Right renal pelvis (tissue), 4 donors: ENCODE measurements around the gene LRRC17. TPM values are rescaled to one million over a fixed set of nuclear protein-coding genes. Genes with fewer than 3 reads are reported as not detected.
"Not testable (repeated sequence)": the region's sequence is repeated elsewhere in the genome, so short reads cannot be mapped to it uniquely, and the experiment has no call there.

Experiments
- DNase-seq, 4 donors: peaks; one replicate each; pipeline ENCODE4 v3.0.0-alpha.2; 2013; ENCODE audit warnings: low read depth in 4 of 4, low spot score in 3 of 4, missing footprints in 1 of 4
- polyA plus RNA-seq, 4 donors: library from polyadenylated mRNA; unstranded; fragments of 120-200 nt; gene quantifications; one replicate each; pipeline ENCODE4 v1.2.1, GENCODE V29; 2013; ENCODE audit not compliant: insufficient read length in 4 of 4

The LRRC17 gene
- polyA plus RNA-seq, 4 donors = 75.0 to 97.2 (median 87.6) TPM

DNA sequence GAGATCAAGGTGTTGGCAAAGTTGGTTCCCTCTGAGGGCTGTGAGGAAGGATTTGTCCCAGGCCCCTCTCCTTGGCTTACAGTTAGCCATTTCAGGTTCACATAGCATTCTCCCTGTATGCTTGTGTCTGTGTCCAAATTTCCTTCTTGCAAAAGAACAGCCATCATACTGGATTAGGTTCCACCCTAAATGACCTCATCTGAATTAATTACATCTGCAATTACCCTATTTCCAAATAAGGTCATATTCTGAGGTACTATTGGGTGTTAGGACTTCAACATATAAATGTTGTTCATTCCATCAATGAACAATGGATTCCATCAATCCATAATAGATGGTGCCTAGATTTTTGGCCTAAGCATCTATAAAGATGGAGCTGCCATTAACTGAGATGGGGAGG lies 16.2 kb upstream of the LRRC17 start:
- no peak for DNase-seq

- peak in 3 of 4 donors; percentile 50 to 69 (median 58) for DNase-seq
These were observed 15.6 kb upstream of the LRRC17 start for GRCh38 chr7:102897211-102897631.

GRCh38 chr7:102897856-102898531 lies 14.8 kb upstream of the LRRC17 start:
- no peak for DNase-seq

DNA sequence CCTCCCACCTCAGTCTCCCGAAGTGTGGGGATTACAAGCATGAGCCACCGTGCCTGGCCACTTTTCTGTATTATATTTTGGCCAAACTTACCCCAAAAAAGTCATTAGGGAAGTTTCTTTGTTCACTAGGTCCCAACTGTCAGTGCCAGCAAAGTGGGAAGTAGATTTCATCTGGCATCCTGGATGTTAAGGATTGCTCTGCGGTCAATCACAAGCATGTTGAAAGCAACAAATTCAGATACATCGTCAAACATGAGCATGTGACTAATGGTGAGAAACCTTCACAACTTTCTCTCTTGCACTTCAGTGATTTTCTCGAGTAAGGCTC lies 14.3 kb upstream of the LRRC17 start:
- DNase-seq = no peak

DNA sequence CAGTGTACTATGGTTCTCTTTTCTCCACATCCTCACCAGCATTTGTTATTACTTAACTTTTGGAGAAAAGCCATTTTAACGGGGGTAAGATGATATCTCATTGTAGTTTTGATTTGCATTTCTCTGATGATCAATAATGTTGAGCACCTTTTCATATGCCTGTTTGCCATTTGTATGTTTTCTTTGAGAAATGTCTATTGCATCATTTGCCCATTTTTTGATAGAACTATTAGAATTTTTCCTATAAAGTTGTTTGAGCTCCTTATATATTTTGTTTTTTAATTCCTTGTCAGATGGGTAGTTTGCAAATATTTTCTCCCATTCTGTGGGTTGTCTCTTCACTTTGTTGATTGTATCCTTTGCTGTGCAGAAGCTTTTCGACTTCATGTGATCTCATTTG lies 10.7 kb upstream of the LRRC17 start:
- DNase-seq = not testable (repeated sequence)

- not testable (repeated sequence) for DNase-seq
These were observed 9.2 kb upstream of the LRRC17 start for GRCh38 chr7:102903576-102903975.

DNA sequence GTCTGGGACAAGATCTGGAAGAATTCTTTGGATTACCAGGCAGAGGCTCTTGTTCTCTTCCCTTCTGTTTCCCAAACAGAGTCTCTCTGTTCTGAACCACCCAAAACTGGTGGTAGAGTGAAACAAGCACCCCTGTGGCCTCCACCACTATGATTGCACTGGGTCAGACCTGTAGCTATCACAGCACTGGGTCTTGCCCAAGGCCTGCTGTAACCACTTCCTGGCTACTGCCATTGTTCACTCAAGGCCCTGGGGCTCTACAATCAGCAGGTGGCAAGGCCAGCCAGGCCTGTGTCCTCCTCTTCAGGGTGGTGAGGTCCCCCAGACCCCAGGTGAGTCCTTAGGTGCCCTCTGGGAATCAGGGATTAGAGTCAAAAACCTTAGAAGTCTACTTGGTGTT lies 4.1 kb upstream of the LRRC17 start:
- DNase-seq = no peak

- DNase-seq = no peak
These were observed 1.0 kb downstream of the LRRC17 start for GRCh38 chr7:102913826-102914225.

DNA sequence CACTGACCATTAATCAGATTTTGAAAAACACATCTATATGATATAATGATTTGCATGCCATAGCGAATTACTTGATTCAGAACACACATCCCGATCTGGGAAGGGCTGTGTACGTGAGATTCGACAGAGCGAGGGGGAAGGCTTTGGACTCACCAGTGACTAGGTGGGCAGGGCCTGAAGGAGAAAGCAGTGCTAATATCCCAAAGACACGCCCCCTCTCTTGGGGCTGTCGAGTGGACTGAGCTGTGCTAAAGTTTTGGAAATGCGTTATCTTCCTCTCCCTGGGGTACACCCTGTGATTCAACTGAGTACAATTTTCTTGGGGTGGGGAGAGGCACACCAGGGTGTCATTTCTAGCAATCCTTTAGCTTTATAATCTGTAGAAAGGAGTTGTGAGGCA lies 1.8 kb downstream of the LRRC17 start:
- DNase-seq = no peak

GRCh38 chr7:102916426-102916825 lies 3.6 kb downstream of the LRRC17 start:
- DNase-seq = no peak

GRCh38 chr7:102916881-102917280 lies 4.1 kb downstream of the LRRC17 start:
- no peak for DNase-seq

GRCh38 chr7:102917436-102918353 lies 4.9 kb downstream of the LRRC17 start:
- DNase-seq = no peak

GRCh38 chr7:102918845-102919244 lies 6.0 kb downstream of the LRRC17 start:
- no peak for DNase-seq

- DNase-seq = no peak
These were observed 13.4 kb downstream of the LRRC17 start for GRCh38 chr7:102925976-102926782.

DNA sequence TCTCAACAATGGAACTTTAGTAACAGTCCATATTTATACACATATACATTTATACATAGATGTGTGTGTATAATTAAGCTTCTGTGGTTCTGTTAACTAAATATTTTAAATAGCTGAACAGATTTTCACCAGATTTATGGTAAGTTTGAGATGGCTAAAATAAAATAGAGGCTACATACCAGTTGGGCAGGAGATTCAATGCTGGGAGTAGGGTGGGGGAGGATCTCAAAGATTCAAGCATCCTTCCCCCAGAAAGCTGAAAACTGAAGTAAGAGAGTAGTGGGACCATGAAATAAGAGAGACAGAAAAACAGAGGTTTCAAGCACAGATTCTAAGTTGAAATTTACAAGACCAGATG lies 14.0 kb downstream of the LRRC17 start:
- no peak for DNase-seq

DNA sequence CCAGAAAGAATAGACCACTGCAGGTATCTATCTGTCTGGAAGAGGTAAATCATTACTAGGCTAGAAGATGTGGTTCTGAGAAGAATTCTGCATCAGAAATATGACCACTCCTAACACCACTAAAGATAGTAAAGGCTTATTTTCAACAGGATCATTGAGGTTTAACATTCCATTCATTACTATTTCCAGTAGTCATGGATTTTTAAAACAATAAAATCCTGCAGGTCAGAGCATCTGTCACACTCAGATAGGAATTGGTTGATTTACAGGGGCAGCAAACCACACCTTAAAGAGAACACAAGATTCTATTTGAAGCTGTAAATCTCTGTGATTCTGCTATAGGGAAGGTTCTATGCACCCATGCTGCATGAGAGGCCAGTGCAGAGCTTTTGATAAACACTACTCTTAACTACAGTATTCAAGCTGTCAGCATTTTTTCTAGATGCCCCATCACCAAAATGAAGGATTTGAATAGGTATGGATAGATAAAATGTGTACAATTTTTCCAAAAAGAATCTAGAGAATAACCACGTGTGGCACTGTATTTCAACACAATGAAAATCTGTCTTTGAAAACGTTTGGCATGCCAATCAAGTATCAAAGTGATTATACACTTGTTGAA lies 14.6 kb downstream of the LRRC17 start:
- no peak for DNase-seq

DNA sequence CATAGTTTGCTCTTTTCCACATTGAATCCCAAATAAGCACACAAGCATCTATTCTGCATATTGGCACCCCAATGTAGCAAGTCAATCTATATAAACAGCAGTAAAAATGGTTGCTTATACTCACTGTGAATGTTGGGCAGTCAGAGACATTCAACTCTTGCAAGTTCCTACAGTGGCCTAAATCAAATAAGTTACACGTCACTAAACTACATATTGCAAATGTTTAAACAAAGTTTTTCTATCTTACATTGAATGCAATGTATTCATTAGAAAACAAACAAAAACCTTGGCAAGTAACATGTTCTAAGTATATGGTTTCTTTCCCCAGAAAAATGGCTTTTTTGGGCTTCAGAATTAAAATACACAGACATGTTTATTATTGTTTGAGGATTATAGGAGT lies 19.0 kb downstream of the LRRC17 start:
- no peak for DNase-seq

DNA sequence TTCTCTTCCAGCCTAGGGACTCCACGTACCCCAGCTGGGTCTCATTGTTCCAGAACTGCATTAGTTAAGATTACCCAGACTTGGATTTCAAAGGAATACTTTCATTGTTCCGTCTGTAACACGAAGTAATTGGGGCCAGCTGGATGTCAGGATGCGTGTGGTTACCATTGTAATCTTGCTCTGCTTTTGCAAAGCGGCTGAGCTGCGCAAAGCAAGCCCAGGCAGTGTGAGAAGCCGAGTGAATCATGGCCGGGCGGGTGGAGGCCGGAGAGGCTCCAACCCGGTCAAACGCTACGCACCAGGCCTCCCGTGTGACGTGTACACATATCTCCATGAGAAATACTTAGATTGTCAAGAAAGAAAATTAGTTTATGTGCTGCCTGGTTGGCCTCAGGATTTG lies 21.0 kb downstream of the LRRC17 start:
- DNase-seq = peak; percentile 58 to 79 (median 70)

GRCh38 chr7:102934239-102934638 lies 21.4 kb downstream of the LRRC17 start:
- DNase-seq = no peak

GRCh38 chr7:102934701-102935100 lies 21.9 kb downstream of the LRRC17 start:
- DNase-seq = no peak
